Left colon (tissue), 2 donors: ENCODE data around the gene ADK. TPM values are rescaled to one million over a fixed set of nuclear protein-coding genes. Genes with fewer than 3 reads are reported as not detected.

Source experiments
- ATAC-seq: fragments of 200-7000 bp; cut with Tn5 transposase; one replicate; pipeline ENCODE4 v1.9.1; 2020; ENCODE audit warnings: mild to moderate bottlenecking, moderate library complexity
- DNase-seq, 2 donors: peaks; one replicate each; pipeline ENCODE4 v3.0.0-alpha.2; 2020
- intact Hi-C, 2 donors: fragments of 100-400 bp; cut with DNase I in 1 of 2; cut with micrococcal nuclease in 1 of 2; formaldehyde crosslinking; loops; one replicate each; pipeline versions ENCODE4 v1.11.2 to v1.14.0; 2022; cut with DNase I, micrococcal nuclease
- total RNA-seq, 2 donors: library from RNA; stranded (reverse); fragmentation: NEBNext Ultra II Directional; extraction: Animal tissue kit (Norgen Biotek cat#: 25700); gene quantifications; one replicate each; pipeline ENCODE4 v1.2.1, GENCODE V29; 2021
- donor health status: DM: no; HTN: no; CAD: no.
- donor health status: DM: yes; HTN: yes; CAD: no.

The ADK gene
- total RNA-seq, 2 donors from 2014 or later = 16.2 to 16.4 TPM

DNA sequence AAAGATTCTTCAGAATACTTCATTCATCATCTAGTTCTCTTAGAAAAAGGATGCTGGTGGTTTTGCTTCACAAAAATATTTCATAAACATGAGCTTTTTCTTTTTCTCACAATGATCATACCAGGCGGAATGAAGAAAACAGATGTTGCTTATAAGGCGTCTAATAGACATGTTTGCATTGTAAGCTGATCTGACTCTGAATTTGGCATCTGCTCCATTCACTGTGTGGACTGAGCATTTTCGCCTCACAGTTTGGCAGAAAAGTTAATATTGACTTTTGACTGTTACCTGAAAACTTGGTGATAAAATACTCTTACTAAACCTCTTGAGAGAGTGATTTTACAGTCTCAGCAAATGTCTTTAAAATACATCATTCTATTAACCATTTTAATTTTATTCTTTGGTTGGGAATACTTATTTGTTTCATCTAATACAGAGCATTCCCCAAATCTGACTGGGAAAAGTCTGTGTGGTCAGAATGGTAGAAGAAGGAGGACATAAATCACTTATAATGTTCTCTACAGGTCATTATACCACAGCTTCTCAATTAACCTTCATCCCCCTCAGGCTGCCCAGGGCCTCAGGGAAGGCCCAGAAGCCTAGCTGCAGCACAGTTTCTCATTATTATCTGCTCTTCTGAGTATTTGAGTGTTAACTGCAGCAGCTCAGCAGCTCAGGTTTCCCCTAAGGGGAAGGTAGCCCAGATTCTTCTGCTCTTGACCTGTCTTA is 553.8 kb downstream of the ADK start:
- peak; percentile 60 for ATAC-seq
- no peak for DNase-seq
- intact Hi-C loops = no loop called here

DNA sequence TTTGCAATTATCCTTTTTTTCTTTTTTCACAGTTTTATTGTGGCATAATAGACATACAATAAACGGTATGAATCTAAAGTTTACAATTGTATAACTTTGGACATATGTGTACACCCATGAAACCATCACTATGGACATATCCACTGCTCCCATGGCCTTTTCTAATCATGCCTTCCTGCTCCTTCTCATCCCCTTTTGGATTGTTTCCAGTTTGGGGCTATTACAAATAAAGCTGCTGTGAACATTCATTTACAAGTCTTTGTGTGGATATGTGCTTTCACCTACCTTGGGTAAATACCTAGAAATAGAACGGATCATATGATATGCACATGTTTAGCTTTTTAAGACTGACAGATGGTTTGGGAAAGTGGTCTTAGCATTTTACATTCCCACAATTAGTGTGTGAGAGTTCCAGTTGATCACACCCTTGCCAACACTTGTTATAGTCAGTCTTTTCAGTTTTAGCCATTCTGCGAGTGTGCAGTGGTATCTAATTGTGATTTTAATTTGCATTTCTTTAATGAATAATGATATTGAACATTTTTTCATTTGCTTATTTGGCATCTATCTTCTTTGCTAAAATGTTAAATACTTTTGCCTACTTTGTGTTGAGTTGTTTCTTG is 554.4 kb downstream of the ADK start:
- ATAC-seq = peak; percentile 96
- intact Hi-C loops = no loop called here
- no peak for DNase-seq

DNA sequence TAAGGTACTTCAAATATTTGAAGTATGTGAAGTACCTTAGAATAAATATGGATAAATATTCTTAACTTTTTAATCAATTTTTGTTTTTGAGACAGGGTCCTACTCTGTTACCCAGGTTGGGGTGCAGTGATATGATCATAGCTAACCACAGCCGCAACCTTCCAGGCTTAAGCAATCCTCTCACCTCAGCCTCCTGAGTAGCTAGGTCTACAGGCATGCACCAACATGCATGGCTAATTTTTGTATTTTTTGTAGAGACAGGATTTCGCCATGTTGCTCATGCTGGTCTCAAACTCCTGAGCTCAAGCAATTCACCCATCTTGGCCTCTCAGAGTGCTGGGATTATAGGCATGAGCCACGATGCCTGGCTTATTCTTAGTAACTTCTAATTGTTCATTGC is 555.9 kb downstream of the ADK start:
- ATAC-seq = no peak
- DNase-seq = no peak
- intact Hi-C loops = no loop called here

DNA sequence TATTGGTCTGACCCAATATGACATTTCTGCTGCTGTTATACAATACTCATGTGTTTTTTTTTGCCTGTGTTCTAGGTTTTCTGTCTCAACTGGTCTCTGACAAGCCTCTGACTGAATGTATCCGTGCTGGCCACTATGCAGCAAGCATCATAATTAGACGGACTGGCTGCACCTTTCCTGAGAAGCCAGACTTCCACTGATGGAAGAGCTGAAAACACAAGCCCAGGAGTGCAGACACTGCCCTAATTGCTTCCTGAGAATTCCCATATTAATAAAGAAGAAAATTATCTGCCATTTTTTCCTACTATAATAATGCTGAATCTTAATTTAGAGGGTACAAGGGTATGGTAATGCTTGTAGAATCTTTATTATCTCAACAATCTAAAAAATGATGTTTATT is 557.2 kb downstream of the ADK start:
- intact Hi-C loops = no loop called here
- ATAC-seq = no peak
- DNase-seq = no peak

DNA sequence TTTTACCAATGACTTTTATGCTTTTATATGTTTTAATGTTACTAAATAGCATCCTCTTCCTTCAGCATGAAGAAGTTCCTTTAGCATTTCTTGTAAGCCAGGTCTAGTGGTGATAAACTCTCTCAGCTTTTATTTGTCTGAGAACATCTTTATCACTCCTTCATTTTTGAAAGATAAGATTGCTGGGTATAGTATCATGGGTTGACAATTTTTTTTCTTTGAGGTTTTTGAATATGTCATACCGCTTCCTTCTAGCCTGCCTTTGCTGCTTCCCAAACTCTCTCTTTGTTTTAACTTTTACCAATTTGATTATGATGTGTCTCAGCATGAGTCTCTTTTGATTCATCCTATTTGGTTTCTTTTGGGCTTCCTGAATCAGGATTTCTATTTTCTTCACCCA is 567.2 kb downstream of the ADK start:
- DNase-seq (no peak), ATAC-seq (no peak)
- intact Hi-C loops = no loop called here

DNA sequence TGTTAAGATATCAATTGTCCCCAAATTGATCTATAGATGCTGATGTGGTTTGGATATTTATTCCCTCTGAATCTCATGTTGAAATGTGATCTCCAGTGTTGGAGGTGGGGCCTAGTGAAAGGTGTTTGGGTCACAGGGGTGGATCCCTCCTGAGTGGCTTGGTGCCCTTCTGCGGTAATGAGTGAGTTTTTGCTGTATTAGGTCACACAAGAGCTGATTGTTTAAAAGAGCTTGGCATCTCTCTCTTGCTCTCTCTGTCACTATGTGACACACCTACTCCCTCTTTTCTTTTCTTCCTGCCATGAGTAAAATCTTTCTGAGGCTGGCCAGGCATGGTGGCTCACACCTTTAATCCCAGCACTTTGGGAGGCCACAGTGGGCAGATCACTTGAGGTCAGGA is 577.2 kb downstream of the ADK start:
- intact Hi-C loops = no loop called here
- DNase-seq (no peak), ATAC-seq (no peak)

DNA sequence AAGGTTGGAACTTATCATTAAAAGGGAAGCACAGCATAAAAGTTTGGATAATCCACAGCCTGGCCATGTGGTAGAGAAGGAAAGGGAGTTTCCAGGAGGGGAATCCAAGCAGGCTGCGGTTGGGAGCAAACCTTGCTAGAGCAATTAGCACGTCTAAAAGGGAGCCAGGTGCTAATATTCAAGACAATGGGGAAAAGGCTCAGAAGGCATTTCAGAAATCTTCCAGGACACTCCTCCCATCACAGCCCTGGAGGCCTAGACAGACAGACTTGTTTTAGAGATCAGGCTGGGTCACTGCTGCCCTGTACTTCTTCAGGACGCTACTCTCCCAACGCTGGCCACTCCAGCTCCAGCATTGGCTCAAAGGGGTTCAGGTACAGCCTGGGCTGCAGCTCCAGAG is 579.2 kb downstream of the ADK start:
- no peak for ATAC-seq
- intact Hi-C loops = no loop called here
- DNase-seq = no peak

DNA sequence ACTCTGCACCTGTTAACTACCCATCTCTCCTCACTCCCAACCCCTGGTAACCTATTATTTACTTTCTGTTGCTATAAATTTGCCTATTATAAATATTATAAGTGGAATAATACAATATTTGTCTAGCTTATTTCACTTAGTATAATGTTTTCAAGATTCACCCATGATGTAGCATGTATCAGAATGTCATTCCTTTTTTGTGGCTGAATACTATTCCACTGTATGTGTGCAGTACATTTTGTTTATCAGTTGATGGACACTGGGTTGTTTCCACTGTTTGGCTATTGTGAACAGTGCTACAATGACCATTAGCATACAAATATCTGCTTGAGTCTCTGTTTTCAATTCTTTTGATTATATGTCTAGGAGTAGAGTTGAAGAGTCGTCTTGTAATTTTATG is 582.6 kb downstream of the ADK start:
- ATAC-seq = no peak
- DNase-seq = no peak
- intact Hi-C loops = no loop called here

DNA sequence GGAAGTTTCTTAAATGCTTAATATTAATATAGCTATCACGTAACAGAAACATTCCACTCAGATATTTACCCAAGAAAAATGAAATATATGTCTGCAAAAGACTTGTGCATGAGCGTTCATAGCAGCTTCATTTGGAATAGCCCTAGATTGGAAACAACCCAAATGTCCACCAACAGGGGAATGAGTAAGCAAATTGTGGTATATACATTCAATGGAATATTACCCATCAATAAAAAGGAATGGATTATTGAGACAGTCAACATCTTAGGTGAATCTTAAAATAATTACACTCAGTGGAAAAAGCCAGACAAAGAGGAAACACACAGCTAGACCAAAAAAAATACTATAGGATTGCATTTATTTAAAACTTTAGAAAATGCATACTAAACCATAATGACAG is 585.0 kb downstream of the ADK start:
- no peak for DNase-seq
- no peak for ATAC-seq
- intact Hi-C loops = no loop called here

DNA sequence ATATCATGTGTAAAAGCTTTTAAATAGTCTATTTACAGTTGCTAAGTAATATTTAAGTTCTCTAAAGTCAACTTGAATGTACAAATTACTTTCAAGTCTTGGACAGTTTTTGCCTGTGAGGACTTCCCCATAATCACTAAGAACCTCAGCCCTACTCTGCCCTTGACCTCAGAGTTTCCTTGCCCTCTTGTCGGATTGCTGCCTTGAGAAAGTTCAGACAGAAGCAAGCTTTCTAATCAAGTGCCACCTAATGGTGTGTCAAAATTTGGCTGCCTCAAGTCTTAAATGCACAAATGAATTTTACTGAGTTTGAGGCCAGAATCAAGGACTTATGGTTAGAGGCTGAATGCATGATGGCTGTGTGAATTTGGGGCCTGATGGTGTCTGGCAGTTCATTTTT is 587.0 kb downstream of the ADK start:
- ATAC-seq = no peak
- no peak for DNase-seq
- intact Hi-C loops = no loop called here

DNA sequence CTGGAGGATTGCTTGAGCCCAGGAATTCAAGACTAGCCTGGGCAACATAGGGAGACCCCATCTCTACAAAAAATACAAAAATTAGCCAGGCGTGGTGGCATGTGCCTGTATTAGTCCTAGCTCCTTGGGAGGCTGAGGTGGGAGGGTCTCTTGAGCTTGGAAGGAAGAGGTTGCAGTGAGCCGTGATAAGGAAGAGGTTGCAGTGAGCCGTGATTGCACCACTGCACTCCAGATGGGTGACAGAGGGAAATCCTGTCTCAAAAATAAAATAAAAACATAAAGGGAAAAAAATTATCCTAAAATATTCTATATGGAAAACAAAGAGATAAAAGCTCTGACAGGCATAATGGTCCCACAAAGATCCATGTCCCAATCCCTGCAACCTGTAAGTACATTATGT is 587.5 kb downstream of the ADK start:
- DNase-seq = no peak
- intact Hi-C loops = no loop called here
- ATAC-seq = no peak

DNA sequence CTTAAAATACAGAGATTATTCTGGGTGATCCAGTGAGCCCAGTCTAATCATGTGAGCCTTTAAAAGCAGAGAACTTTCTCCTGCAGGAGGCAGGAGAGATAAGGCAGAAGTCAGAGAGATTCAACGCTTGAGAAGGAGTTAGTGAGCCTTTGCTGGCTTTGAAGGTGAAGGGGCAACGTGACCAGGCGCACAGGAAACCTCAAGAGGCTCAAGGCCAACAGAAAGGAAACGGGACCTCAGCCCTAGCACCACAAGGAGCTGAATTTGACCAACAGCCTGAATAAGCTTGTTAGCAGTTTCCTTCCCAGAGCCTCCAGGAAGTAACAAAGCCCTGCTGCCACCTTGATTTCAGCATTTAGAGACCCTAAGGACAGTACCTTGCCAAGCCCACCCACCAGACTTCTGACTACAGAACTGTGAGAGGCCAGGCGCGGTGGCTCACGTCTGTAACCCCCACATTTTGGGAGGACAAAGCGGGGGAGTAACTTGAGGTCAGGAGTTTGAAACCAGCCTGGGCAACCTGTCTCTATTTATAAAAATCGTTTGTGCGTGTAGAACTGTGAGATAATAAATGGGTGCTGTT is 588.1 kb downstream of the ADK start:
- intact Hi-C loops = no loop called here
- ATAC-seq (peak; percentile 46), DNase-seq (peak; percentile 25 to 29)

DNA sequence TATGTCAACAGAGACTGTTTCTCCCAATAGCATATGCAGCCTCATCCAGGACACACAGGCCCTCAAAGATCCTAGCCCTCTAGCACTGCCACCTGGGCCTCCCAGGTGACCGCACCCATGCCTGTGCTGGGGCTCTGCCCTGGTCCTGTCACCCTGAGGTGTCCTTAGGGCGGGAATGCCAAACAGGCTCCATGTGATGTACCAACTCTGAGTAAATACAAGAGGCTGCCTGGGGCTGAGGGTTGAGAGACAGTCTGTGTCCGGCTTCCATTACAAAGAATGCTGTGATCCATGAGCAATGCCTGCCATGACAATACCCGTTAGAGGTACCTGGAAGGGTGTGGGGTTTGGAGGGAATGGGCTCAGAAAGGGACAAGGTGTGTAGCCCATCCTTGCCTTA is 592.4 kb downstream of the ADK start:
- ATAC-seq (peak; percentile 44), DNase-seq (no peak)
- intact Hi-C loops = no loop called here

DNA sequence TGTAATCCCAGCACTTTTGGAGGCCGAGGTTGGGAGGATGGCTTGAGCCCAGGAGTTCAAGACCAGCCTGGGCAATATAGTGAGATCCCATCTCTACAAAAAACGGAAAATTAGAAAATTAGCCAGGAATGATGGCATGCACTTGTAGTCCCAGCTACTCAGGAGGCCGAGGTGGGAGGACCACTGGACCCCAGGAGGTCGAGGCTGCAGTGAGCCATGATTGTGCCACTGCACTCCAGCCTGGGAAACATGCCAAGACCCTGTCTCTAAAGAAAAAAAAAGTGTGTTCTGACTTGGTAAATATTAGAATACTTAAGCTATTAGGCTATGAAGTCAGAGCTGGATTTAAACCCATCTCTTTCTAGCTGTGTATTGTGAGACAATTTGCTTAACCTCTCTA is 594.4 kb downstream of the ADK start:
- intact Hi-C loops = no loop called here
- no peak for DNase-seq

DNA sequence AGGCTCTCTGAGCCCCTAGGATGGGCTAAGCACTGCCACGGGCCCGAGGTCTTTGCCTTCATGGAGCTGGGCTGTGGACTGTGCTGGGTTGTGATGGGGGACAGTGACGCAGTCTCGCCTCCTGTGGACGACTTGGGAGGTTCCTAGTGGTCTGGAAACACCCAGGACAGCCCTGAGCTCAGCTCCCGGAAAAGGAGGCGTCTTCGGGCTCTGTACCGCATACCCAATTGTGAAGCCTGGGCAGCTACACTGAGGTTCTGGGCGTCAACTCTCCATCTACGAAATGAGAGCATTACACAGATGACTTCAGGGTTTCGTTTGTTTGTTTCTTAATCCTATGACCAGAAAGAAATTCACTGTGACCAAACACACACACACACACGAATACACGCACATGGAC is 595.8 kb downstream of the ADK start:
- ATAC-seq (no peak), DNase-seq (no peak)
- intact Hi-C loops = no loop called here

More for the DNA sequence above, 594.4 kb downstream of the ADK start:
- no peak for ATAC-seq

DNA sequence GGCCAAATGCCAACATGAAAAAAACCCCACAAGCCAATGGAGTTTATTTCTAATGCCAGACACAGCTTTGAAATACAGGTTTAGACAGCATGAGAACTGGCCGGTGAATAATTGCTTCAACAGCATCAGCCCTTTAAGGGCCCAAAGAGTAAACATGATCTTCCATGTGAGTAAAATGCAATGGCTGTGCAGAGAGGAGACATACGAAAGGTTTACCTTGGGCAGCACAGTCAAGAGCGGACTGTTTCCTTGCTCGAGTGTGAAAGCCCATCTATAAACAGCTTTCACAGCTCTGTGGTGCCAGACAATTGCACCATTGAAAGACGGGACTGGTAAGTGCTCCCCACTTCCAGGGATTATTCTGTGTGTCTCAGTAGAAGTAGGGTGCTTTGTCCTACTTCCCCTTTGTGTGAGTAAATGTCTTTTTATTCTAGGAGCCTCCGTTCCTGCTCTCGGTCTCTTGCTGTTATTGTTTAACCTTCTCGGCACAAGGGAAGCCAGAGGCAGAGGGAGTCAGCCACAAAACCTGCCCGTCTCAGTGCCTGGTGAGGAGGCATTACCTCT is 597.5 kb downstream of the ADK start:
- intact Hi-C loops = no loop called here
- DNase-seq (no peak), ATAC-seq (no peak)

DNA sequence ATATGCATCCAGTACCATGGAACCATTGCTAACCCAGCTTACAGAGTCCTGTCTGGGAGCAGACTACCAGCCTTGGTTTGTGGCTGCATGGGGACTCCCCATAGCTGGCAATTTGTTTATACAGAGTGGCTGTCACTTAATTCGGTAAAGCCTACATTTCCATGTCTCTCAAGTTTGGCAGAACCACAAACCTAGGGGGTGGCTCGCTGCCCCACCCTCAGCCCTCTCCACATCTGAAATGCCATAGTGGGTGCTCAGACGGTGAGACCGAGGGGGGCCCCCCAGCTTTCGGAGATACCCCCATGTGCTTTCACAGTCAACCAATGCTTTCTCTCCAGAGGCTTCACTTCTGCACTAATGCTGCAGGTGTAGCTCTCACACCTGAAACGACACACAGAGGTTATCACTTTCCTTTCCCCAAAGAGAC is 599.8 kb downstream of the ADK start:
- no peak for DNase-seq
- intact Hi-C loops = no loop called here
- no peak for ATAC-seq

DNA sequence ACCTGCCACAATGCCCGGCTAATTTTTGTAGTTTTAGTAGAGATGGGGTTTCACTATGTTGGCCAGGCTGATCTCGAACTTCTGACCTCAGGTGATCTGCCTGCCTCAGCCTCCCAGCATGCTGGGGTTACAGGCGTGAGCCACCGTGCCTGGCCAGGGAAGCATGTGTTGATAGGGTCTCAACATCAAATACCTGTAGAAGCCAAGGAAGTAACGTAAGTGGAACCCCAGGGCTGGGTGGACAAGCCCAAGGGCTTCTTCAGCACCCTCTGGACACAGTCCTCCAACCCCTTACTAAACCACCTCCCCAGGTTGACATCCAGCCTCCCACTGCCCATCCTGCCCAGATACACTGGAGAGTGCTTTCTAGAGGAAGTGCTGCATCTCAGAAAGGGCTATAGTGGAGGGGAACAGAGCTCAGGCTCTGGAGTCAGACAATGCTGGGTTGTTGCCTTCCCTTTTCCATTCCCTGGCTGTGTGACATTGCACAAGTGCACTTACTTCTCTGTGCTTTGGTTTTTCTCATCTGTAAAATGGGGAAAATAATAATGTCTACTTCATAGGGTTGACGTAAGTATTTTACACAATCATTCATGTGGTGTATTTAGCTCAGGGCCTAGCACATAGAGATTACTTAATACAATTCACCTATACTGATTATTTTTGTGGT is 601.5 kb downstream of the ADK start:
- ATAC-seq (no peak), DNase-seq (no peak)
- intact Hi-C loops = no loop called here

DNA sequence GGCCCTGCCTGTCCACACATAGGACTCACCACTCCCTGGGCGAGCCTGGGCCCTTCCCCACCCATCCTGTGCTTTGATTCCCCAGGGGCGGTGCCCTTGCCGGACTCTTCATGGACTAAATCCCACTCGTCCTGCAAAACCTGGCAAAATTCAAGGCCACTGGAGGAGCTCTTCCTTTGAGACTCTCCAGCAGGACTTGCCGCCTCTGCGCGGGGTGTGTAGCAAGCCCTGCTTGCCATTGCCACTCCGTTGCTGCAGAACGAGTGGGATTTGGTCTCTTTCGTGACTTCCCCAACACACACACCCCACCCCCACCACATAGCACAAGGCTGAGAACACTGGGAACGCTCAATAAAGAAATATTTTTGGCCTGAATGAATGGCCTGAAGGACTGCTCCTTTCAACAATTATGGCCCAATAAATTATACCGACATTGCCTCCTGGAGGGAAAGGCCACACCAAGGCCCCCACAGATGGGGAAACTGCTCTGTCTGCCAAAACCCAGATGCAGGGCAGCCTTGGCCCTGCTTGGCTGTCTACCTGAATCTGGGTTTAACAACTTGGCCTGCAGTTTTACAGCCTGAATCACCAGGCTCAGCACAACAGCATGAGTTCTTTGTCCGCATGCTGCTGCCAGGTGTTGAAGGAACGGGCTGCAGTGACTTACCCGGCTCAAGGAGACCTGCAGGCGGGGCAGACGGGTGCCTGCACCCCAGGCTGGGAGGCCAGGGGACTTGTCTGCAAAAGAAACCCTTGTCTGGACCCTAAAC is 602.6 kb downstream of the ADK start:
- intact Hi-C loops = no loop called here
- DNase-seq (peak in 1 of 2 donors; percentile 51), ATAC-seq (peak; percentile 27)
